KMS-11 (cell line): ENCODE measurements around the gene ZNF532.
"Not testable (repeated sequence)": the region's sequence is repeated elsewhere in the genome, so short reads cannot be mapped to it uniquely, and the experiment has no call there.

Source experiments
- H2AFZ ChIP-seq: fragments of 200-600 bp; sonication (generic); 2 replicates; pipeline ENCODE4 v1.6.1; 2016; ENCODE audit warnings: antibody characterized with exemption, mixed run types, low read depth
- H3K27ac ChIP-seq: fragments of 200-600 bp; sonication (generic); 2 replicates; pipeline ENCODE4 v1.6.1; 2016; ENCODE audit warnings: mild to moderate bottlenecking, mixed run types
- H3K27me3 ChIP-seq: fragments of 200-600 bp; sonication (generic); 2 replicates; pipeline ENCODE4 v1.6.1; 2017; ENCODE audit warnings: mild to moderate bottlenecking, low read depth, mixed run types, moderate library complexity; ENCODE audit not compliant: insufficient read depth
- H3K36me3 ChIP-seq: fragments of 200-600 bp; sonication (generic); 2 replicates; pipeline ENCODE4 v1.6.1; 2017; ENCODE audit warnings: mild to moderate bottlenecking, mixed run types; ENCODE audit not compliant: insufficient read depth
- H3K4me1 ChIP-seq: fragments of 200-600 bp; sonication (generic); 2 replicates; pipeline ENCODE4 v1.6.1; 2016; ENCODE audit warnings: mild to moderate bottlenecking, low read depth, mixed run types; ENCODE audit not compliant: poor library complexity, severe bottlenecking
- H3K4me2 ChIP-seq: fragments of 200-600 bp; sonication (generic); 2 replicates; pipeline ENCODE4 v1.7.0; 2016; ENCODE audit warnings: mild to moderate bottlenecking, mixed run types
- H3K4me3 ChIP-seq: fragments of 200-600 bp; sonication (generic); IDR thresholded peaks from 2 replicates; pipeline ENCODE4 v1.6.1; 2017; ENCODE audit warnings: low read depth, low read length, mixed read lengths; ENCODE audit not compliant: insufficient read depth
- H3K79me2 ChIP-seq: fragments of 200-600 bp; sonication (generic); 2 replicates; pipeline ENCODE4 v1.6.1; 2016; ENCODE audit warnings: low read depth, mixed run types; ENCODE audit not compliant: insufficient read depth
- H3K9ac ChIP-seq: fragments of 200-600 bp; sonication (generic); 2 replicates; pipeline ENCODE4 v1.6.1; 2016; ENCODE audit warnings: mild to moderate bottlenecking, mixed run types
- H4K20me1 ChIP-seq: fragments of 200-600 bp; sonication (generic); 2 replicates; pipeline ENCODE4 v1.6.1; 2016; ENCODE audit warnings: mild to moderate bottlenecking, mixed run types; ENCODE audit not compliant: insufficient read depth
- TF ChIP-seq, protein P1 (sequence below): fragments of 200-600 bp; sonication (generic); conservative IDR thresholded peaks from 2 replicates; pipeline ENCODE4 v1.6.1; 2017; ENCODE audit warnings: low read depth, mild to moderate bottlenecking, antibody characterized with exemption, low read length, moderate library complexity, mixed read lengths

The ZNF532 gene

DNA sequence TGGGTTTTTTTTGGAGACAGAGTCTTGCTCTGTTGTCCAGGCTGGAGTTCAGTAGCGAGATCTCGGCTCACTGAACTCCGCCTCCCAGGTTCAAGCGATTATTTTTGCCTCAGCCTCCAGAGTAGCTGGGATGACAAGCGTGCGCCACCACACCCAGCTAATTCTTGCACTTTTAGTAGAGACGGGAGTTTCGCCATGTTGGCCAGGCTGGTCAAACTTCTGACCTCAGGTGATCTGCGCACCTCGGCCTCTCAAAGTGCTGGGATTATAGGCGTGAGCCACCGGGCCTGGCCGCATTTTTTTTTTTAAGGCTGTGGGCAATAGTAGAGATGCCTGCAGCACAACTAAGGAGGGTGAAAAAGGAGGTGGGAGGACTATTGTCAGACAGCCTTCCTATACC, 41.7 kb upstream of the ZNF532 start:
- Histone ChIP-seq H3K4me1 (peaks cover 30% of the 10 kb centered on the region), H3K4me2 (no peak overlapping the region), H3K36me3 (no peaks in the 10 kb centered on the region), H3K27ac (no peak overlapping the region), H3K79me2 (no peaks in the 10 kb centered on the region), H3K9ac (no peak overlapping the region), H3K4me3 (no peak overlapping the region), H3K27me3 (peaks cover 11% of the 10 kb centered on the region; the same call in 1 of the 2 replicates), H4K20me1 (no peaks in the 10 kb centered on the region), H2AFZ (no peak overlapping the region)
- TF ChIP-seq, protein P1, sequence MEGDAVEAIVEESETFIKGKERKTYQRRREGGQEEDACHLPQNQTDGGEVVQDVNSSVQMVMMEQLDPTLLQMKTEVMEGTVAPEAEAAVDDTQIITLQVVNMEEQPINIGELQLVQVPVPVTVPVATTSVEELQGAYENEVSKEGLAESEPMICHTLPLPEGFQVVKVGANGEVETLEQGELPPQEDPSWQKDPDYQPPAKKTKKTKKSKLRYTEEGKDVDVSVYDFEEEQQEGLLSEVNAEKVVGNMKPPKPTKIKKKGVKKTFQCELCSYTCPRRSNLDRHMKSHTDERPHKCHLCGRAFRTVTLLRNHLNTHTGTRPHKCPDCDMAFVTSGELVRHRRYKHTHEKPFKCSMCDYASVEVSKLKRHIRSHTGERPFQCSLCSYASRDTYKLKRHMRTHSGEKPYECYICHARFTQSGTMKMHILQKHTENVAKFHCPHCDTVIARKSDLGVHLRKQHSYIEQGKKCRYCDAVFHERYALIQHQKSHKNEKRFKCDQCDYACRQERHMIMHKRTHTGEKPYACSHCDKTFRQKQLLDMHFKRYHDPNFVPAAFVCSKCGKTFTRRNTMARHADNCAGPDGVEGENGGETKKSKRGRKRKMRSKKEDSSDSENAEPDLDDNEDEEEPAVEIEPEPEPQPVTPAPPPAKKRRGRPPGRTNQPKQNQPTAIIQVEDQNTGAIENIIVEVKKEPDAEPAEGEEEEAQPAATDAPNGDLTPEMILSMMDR = no peak

DNA sequence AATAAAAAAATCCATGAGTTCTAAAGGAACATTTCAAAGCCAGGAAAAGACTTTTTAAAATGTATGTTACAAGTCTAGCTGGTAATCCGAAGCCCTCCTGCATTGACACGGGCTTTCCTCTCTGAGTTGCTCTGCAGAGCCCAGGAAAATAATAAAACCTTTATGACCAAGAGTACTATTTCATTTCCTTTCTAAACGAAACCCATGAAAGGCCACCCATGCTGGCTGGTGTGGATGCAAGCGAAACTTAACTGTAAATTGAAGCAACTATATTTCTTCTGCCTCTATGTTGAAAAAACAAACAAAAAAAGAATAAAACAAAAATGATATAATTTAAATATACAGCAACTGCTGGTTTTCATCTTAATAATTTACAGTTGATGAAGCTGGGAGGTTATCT, 41.3 kb upstream of the ZNF532 start:
- H3K27ac ChIP-seq = no peak overlapping the region
- no peaks in the 10 kb centered on the region for H3K36me3 ChIP-seq
- no peaks in the 10 kb centered on the region for H3K79me2 ChIP-seq
- no peak overlapping the region for H3K4me3 ChIP-seq
- peaks cover 26% of the 10 kb centered on the region for H3K4me1 ChIP-seq
- H2AFZ ChIP-seq = no peak overlapping the region
- H3K27me3 ChIP-seq = peaks cover 8% of the 10 kb centered on the region; the same call in 1 of the 2 replicates
- H4K20me1 ChIP-seq = no peaks in the 10 kb centered on the region
- no peak overlapping the region for H3K9ac ChIP-seq
- TF ChIP-seq, protein P1 = no peak
- no peak overlapping the region for H3K4me2 ChIP-seq

DNA sequence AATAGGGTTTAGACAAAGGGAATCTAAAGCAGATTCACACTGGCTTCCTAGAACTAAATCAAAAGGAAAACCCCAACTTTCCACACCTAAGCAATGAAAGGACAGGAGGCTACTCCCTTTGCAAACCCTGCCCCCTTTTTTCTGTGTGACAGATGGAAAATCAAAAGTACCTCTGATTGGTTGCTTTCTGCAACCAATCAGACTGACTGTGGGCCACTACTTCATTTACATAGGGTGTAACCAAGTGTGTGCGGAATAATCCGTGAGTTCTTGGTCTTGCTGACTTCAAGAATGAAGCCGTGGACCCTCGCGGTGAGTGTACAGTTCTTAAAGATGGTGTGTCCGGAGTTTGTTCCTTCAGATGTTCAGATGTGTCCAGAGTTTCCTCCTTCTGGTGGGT, 37.8 kb upstream of the ZNF532 start:
- not testable (repeated sequence) for H4K20me1 ChIP-seq, H3K27ac ChIP-seq, H3K9ac ChIP-seq, H3K27me3 ChIP-seq, H3K79me2 ChIP-seq, H3K4me1 ChIP-seq, H3K36me3 ChIP-seq, H3K4me2 ChIP-seq, H3K4me3 ChIP-seq, H2AFZ ChIP-seq

DNA sequence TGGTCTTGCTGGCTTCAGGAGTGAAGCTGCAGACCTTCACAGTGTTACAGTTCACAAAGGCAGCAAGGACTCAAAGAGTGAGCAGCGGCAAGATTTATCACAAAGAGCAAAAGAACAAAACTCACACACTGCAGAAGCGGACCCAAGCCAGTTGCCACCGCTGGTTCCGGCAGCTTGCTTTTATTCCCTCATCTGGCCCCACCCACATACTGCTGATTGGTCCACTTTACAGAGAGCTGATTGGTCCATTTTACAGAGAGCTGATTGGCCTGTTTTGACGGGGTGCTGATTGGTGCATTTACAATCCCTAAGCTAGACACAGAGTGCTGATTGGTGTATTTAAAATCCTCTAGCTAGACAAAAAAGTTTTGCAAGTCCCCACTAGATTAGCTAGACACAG, 37.2 kb upstream of the ZNF532 start:
- H4K20me1 ChIP-seq = no peaks in the 10 kb centered on the region
- TF ChIP-seq, protein P1 = no peak
- H3K27ac ChIP-seq = no peak overlapping the region
- H3K4me3 ChIP-seq = no peak overlapping the region
- no peak overlapping the region for H3K4me2 ChIP-seq
- H3K4me1 ChIP-seq = peaks cover 4% of the 10 kb centered on the region
- no peaks in the 10 kb centered on the region for H3K27me3 ChIP-seq
- no peak overlapping the region for H3K9ac ChIP-seq
- no peak overlapping the region for H2AFZ ChIP-seq
- H3K79me2 ChIP-seq = no peaks in the 10 kb centered on the region
- H3K36me3 ChIP-seq = no peaks in the 10 kb centered on the region

- Histone ChIP-seq H4K20me1 (no peaks in the 10 kb centered on the region), H3K27me3 (no peaks in the 10 kb centered on the region), H3K27ac (no peak overlapping the region), H3K36me3 (no peaks in the 10 kb centered on the region), H3K79me2 (no peaks in the 10 kb centered on the region), H3K4me1 (peaks cover 4% of the 10 kb centered on the region), H3K4me2 (no peak overlapping the region), H2AFZ (no peak overlapping the region), H3K4me3 (no peak overlapping the region), H3K9ac (no peak overlapping the region)
- TF ChIP-seq, protein P1 = no peak
Measured at GRCh38 chr18:58827886-58828285, 36.8 kb upstream of the ZNF532 start.
